ENCODE results near the gene STAT5A.
A peak's percentile ranks its signal among the peaks of the same experiment; 100 is the strongest.
"Not testable (repeated sequence)": the region's sequence is repeated elsewhere in the genome, so short reads cannot be mapped to it uniquely, and the experiment has no call there.

Gene STAT5A

GRCh38 chr17:42334677-42335076 is 46.4 kb downstream of the STAT5A start:
- DNase-seq (ENCODE audit: low spot score) = no peak

DNA sequence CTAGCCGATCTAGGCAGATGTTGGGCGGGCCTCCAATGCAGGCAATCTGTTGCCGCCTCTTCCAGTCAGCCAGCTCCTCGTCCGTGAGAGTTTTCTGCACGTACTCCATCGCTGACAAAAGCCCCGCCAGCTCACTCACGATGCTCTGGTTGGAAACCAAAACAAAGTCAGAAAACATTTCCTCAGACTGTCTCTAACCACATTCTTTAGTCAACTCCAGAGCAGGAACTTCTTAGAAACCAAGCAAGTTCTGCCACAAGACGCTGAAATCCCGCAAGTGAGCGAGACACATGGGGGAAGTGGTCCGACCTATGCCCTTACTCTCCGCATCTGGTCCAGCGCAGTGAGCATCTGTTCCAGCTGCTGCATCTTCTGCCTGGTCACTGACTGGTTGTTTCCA is 49.1 kb downstream of the STAT5A start:
- DNase-seq (ENCODE audit: low spot score) = no peak

GRCh38 chr17:42338427-42338985 is 50.2 kb downstream of the STAT5A start:
- no peak for DNase-seq (ENCODE audit: low spot score)

- no peak for DNase-seq (ENCODE audit: low spot score)
Measured at GRCh38 chr17:42339221-42339620, 50.9 kb downstream of the STAT5A start.

- DNase-seq (ENCODE audit: low spot score) = no peak
Measured at GRCh38 chr17:42340691-42341127, 52.4 kb downstream of the STAT5A start.

- DNase-seq (ENCODE audit: low spot score) = no peak
Measured at GRCh38 chr17:42341568-42341967, 53.3 kb downstream of the STAT5A start.

DNA sequence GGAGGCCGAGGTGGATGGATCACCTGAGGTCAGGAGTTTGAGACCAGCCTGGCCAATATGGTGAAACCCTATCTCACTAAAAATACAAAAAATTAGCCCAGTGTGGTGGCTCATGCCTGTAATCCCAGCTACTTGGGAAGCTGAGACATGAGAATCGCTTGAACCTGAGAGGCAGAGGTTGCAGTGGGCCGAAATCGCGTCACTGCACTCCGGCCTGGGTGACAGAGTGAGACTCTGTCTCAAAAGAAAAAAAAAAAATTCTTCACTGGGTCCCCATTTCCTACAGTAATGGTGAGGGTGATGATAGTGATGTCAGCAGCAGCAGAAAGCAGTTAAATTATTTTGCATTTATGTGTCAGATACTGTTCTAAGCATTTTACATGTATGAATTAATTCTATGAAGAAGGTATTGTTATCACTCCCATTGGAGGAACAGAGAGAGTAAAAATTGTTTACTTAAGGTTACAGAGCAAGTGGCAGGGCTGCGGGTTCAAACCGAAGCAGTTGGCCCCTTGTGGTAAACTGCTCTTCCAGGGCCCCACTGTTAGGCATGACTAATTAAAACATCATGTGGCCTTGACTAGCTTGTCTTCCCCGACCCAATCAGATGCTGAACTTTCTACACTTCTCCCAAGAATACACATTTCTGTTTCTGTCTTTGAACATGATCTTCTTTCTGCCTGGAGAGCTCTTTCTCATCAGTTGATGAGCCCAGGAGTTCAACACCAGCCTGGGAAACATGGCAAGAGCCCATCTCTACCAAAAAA is 54.1 kb downstream of the STAT5A start:
- no peak for DNase-seq (ENCODE audit: low spot score)

DNA sequence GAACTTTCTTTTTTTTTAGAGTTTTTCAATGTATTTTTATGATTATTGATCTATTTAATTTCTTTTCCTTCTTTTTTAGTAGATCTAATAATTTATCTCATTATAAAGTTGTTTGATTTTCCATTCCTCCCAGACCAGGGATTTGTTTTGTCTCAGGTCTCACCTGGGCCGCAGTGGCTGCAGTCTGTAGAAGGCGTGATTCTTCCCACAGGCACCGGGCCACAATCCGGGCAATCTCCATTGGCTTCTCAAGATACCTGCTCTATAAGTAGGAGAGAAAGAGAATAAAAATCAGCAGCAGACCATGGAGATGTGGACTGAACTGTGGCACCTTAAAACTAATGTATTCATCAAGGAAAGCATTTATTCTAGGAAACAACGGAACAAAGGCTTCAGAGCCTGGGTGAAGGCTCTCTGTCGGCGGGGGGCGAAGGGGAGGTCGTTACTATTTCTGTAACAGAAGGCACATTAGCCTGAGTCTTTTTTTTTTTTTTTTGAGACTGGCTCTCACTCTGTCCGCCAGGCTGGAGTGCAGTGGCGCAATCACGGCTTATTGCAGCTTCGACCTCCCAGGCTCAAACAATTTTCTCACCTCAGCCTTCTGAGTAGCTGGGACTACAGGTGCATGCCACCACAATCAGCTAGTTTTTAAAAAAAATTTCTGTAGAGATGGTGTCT is 57.2 kb downstream of the STAT5A start:
- peak; percentile 44 for DNase-seq (ENCODE audit: low spot score)

- DNase-seq (ENCODE audit: low spot score) = peak; percentile 21
Measured at GRCh38 chr17:42346481-42346880, 58.2 kb downstream of the STAT5A start.

GRCh38 chr17:42347198-42347597 is 58.9 kb downstream of the STAT5A start:
- no peak for DNase-seq (ENCODE audit: low spot score)

GRCh38 chr17:42347606-42348005 is 59.3 kb downstream of the STAT5A start:
- no peak for DNase-seq (ENCODE audit: low spot score)

GRCh38 chr17:42348104-42348503 is 59.8 kb downstream of the STAT5A start:
- DNase-seq (ENCODE audit: low spot score) = no peak

DNA sequence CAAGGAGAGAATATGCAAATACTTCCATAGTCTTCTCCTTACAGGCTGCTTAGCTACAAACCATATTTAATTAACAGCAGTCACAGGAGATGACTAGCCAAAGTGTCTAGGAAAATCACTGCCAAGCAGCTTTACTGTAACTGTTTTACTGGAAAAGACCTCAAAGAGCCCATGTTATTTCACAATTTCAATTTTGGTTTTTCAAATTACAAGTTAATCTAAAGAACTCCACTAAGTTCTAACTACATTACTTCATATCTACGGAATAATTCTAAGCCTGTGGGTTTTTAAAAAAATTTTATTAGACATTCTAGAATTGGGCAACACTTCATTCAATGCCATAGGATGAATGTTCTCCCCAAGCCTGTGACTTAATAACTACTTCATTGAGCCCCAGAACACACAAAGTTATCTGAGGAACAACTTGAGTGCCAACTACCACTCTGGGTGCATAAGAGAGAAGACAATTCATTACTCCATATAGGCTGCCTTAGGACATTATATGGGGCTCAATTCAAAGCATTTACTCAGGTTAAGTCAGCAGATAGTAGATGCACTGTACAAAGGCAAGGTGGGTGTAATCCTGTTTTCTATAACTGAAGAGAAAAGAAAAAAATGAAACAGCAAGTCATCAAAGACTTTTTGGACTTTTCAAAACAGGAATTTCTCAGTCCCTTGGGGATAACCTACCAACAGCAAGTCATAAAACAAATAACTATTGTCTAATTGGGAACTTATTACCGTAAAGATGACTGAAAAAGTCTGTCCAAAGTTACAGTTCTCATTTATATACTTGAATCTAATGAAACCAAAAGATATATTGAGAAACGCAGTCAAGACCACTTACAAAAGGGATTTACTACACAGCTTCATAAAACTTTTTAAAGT is 66.9 kb downstream of the STAT5A start:
- no peak for DNase-seq (ENCODE audit: low spot score)

GRCh38 chr17:42358434-42358833 is 70.1 kb downstream of the STAT5A start:
- DNase-seq (ENCODE audit: low spot score) = no peak

DNA sequence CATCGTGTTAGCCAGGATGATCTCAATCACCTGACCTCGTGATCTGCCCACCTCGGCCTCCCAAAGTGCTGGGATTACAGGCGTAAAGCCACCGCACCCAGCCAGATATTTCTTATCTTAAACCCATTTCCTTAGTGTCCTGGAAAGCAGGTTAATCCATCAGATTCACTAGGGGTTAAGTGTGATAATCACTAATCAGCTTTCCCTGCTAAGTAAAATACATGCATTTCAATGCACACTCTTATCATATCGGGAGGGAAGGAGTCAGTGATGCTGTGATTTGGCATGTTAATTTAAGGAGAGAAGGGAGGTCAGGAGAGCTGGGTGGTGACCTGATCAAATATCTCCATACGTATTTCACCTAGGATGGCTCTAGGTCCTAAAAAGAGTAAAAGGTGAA is 70.8 kb downstream of the STAT5A start:
- DNase-seq (ENCODE audit: low spot score) = no peak

- DNase-seq (ENCODE audit: low spot score) = not testable (repeated sequence)
Measured at GRCh38 chr17:42360388-42360787, 72.1 kb downstream of the STAT5A start.
